ENCODE measurements around the gene GDPD4. TPM values are rescaled to one million over a fixed set of nuclear protein-coding genes. Genes with fewer than 3 reads are reported as not detected.

The GDPD4 gene
- total and polyA plus RNA-seq, 8 donors, result 0.12 TPM; not detected in 7

- Histone ChIP-seq H3K27me3 (no peaks in the 10 kb centered on the region), H3K36me3 (no peaks in the 10 kb centered on the region), H3K9me3 (no peaks in the 10 kb centered on the region), H3K4me3 (no peak overlapping the region), H3K4me1 (no peaks in the 10 kb centered on the region), H3K27ac (no peak overlapping the region)
- TF ChIP-seq CTCF (IDR thresholded peaks at IDR 0.05) (no peak), POLR2AphosphoS5 (IDR thresholded peaks at IDR 0.05) (no peak), EP300 (IDR thresholded peaks at IDR 0.05) (no peak), POLR2A (IDR thresholded peaks at IDR 0.05) (no peak)
- no peak for DNase-seq
- WGBS, 5 donors, result 71 to 87% (median 80%) methylated on average over 5 of the region's 5 CpGs
- intact Hi-C loops (cut with DNase I; ENCODE audit: low total_unique reads), result no loop called here
Measured at GRCh38 chr11:77309401-77310085, 8.1 kb upstream of the GDPD4 start.

GRCh38 chr11:77308838-77309237 is 7.4 kb upstream of the GDPD4 start:
- intact Hi-C loops (cut with DNase I; ENCODE audit: low total_unique reads), result no loop called here
- TF ChIP-seq CTCF (IDR thresholded peaks at IDR 0.05) (no peak), POLR2AphosphoS5 (IDR thresholded peaks at IDR 0.05) (no peak)
- Histone ChIP-seq H3K4me3 (no peak overlapping the region), H3K36me3 (no peaks in the 10 kb centered on the region), H3K9me3 (no peaks in the 10 kb centered on the region), H3K4me1 (no peaks in the 10 kb centered on the region), H3K27me3 (no peaks in the 10 kb centered on the region), H3K27ac (no peak overlapping the region)
- DNase-seq, result no peak

GRCh38 chr11:77303328-77303727 is 1.8 kb upstream of the GDPD4 start:
- Histone ChIP-seq H3K36me3 (no peaks in the 10 kb centered on the region), H3K4me1 (no peaks in the 10 kb centered on the region), H3K27ac (no peak overlapping the region), H3K27me3 (no peaks in the 10 kb centered on the region), H3K4me3 (no peak overlapping the region), H3K9me3 (no peaks in the 10 kb centered on the region)
- TF ChIP-seq POLR2AphosphoS5 (IDR thresholded peaks at IDR 0.05) (no peak), POLR2A (IDR thresholded peaks at IDR 0.05) (no peak), EP300 (IDR thresholded peaks at IDR 0.05) (no peak), CTCF (IDR thresholded peaks at IDR 0.05) (no peak)
- intact Hi-C loops (cut with DNase I; ENCODE audit: low total_unique reads), result no loop called here
- 60 to 83% (median 69%) methylated on average over 2 of the region's 2 CpGs for WGBS, 5 donors
- DNase-seq, result no peak

GRCh38 chr11:77302752-77303151 is 1.3 kb upstream of the GDPD4 start:
- TF ChIP-seq EP300 (IDR thresholded peaks at IDR 0.05), result no peak
- no peak for TF ChIP-seq POLR2AphosphoS5 (IDR thresholded peaks at IDR 0.05)
- no peak for TF ChIP-seq POLR2A (IDR thresholded peaks at IDR 0.05)
- no peak for TF ChIP-seq CTCF (IDR thresholded peaks at IDR 0.05)
- H3K27me3 ChIP-seq, result no peaks in the 10 kb centered on the region
- no peaks in the 10 kb centered on the region for H3K36me3 ChIP-seq
- no peaks in the 10 kb centered on the region for H3K4me1 ChIP-seq
- WGBS, 5 donors, result 68 to 88% (median 70%) methylated on average over 3 of the region's 3 CpGs
- no peak overlapping the region for H3K4me3 ChIP-seq
- no peak for DNase-seq
- no peaks in the 10 kb centered on the region for H3K9me3 ChIP-seq
- intact Hi-C loops (cut with DNase I; ENCODE audit: low total_unique reads), result no loop called here
- no peak overlapping the region for H3K27ac ChIP-seq

Data from stomach (tissue), 9 donors.